Measurements from ENCODE around the gene SLIT1.

- no peak for TF ChIP-seq MAX (IDR thresholded peaks at IDR 0.05)
- peak; percentile 57 to 65 (median 62) for TF ChIP-seq CTCF (IDR thresholded peaks at IDR 0.05; ENCODE audit: control extremely low read depth in 1 of 3, insufficient read depth in 1 of 3, low read depth in 1 of 3, low read length in 3 of 3)
- TF ChIP-seq EP300 (IDR thresholded peaks at IDR 0.05; ENCODE audit: borderline replicate concordance in 1 of 2, low read depth in 2 of 2, low read length in 2 of 2) = no peak
- TF ChIP-seq POLR2AphosphoS5 (IDR thresholded peaks at IDR 0.05; ENCODE audit: low read depth, low read length) = no peak
- no peak for TF ChIP-seq SP1 (IDR thresholded peaks at IDR 0.05; ENCODE audit: low read depth, low read length)
- TF ChIP-seq RFX5 (IDR thresholded peaks at IDR 0.05; ENCODE audit: borderline replicate concordance, low read depth, low read length) = no peak
- no peak for TF ChIP-seq SIRT6 (IDR thresholded peaks at IDR 0.05; ENCODE audit: low read length)
- no peak for TF ChIP-seq EZH2 (IDR thresholded peaks at IDR 0.05; ENCODE audit: low read depth, low read length, severe bottlenecking)
- TF ChIP-seq RAD21 (IDR thresholded peaks at IDR 0.05 in 1 of 2, conservative IDR thresholded peaks at IDR 0.05 in 1 of 2; ENCODE audit: low read depth in 2 of 2, low read length in 2 of 2) = peak; percentile 42 to 62; a peak in 3 of 4 replicates
- no peak for TF ChIP-seq SP2 (IDR thresholded peaks at IDR 0.05; ENCODE audit: low read length)
- TF ChIP-seq TEAD4 (IDR thresholded peaks at IDR 0.05; ENCODE audit: low read depth, low read length) = no peak
- TF ChIP-seq CEBPB (IDR thresholded peaks at IDR 0.05; ENCODE audit: low read depth, low read length) = no peak
- no peak for TF ChIP-seq POLR2A (IDR thresholded peaks at IDR 0.05; ENCODE audit: control extremely low read depth in 1 of 2, low read depth in 2 of 2, low read length in 2 of 2)
- no peak for TF ChIP-seq TBP (IDR thresholded peaks at IDR 0.05; ENCODE audit: low read depth, low read length)
Measured at GRCh38 chr10:97000487-97001182, 185.1 kb downstream of the SLIT1 start.

Data from H1 (cell line).